Activated T-helper 2 cell treated with anti-CD3 and anti-CD28 coated beads, Interferon-gamma antibody, Interleukin-2, Interleukin-4, amounts not matched to agents 10 μg/mL and 5 μg/mL and 100 μg/mL, durations not matched to agents 14 hours and 24 hours and 36 hours (primary cell): ENCODE results near the gene LMO7. TPM values are rescaled to one million over a fixed set of nuclear protein-coding genes. Genes with fewer than 3 reads are reported as not detected.
"Not testable (repeated sequence)": the region's sequence is repeated elsewhere in the genome, so short reads cannot be mapped to it uniquely, and the experiment has no call there.

Experiments
- DNase-seq: peaks from one replicate; pipeline ENCODE4 v3.0.0; 2021; ENCODE audit warnings: low spot score
- H3K27ac Mint-ChIP-seq: one replicate; pipeline ENCODE4 v1.8.0; 2021; ENCODE audit warnings: mixed read lengths
- H3K27me3 Mint-ChIP-seq: one replicate; pipeline ENCODE4 v1.8.0; 2021; ENCODE audit warnings: low read depth, mixed read lengths
- H3K36me3 Mint-ChIP-seq: one replicate; pipeline ENCODE4 v1.8.0; 2021; ENCODE audit warnings: low read depth, mixed read lengths
- H3K4me1 Mint-ChIP-seq: one replicate; pipeline ENCODE4 v1.8.0; 2021; ENCODE audit warnings: low read depth, mixed read lengths
- H3K4me3 Mint-ChIP-seq: one replicate; pipeline ENCODE4 v1.8.0; 2021; ENCODE audit warnings: low read depth, mild to moderate bottlenecking, moderate library complexity, mixed read lengths
- H3K9me3 Mint-ChIP-seq: one replicate; pipeline ENCODE4 v1.8.0; 2021; ENCODE audit warnings: mixed read lengths
- intact Hi-C: fragments of 100-400 bp; cut with micrococcal nuclease; formaldehyde crosslinking; loops from one replicate; pipeline ENCODE4 v1.15.1; 2023
- total RNA-seq: library from RNA; stranded (reverse); gene quantifications from 2 replicates; pipeline ENCODE4 v1.2.3, GENCODE V29; 2022

Gene LMO7
- total RNA-seq, 1 donor from 2014 or later: 6.9 TPM

- no peaks in the 10 kb centered on the region for H3K27me3 Mint-ChIP-seq
- peak overlapping the region; percentile 6 for H3K27ac Mint-ChIP-seq
- H3K4me1 Mint-ChIP-seq: peaks cover 11% of the 10 kb centered on the region
- no peaks in the 10 kb centered on the region for H3K9me3 Mint-ChIP-seq
- H3K36me3 Mint-ChIP-seq: no peaks in the 10 kb centered on the region
- intact Hi-C loops: no loop called here
- H3K4me3 Mint-ChIP-seq: no peak overlapping the region
- no peak for DNase-seq
Measured at GRCh38 chr13:75705395-75705794, 69.3 kb downstream of the LMO7 start.

GRCh38 chr13:75705908-75706307 lies 69.8 kb downstream of the LMO7 start:
- H3K36me3 Mint-ChIP-seq: no peaks in the 10 kb centered on the region
- H3K4me1 Mint-ChIP-seq: peaks cover 11% of the 10 kb centered on the region
- H3K27me3 Mint-ChIP-seq: no peaks in the 10 kb centered on the region
- H3K27ac Mint-ChIP-seq: no peak overlapping the region
- H3K9me3 Mint-ChIP-seq: no peaks in the 10 kb centered on the region
- intact Hi-C loops: no loop called here
- no peak overlapping the region for H3K4me3 Mint-ChIP-seq
- no peak for DNase-seq

- H3K36me3 Mint-ChIP-seq: no peaks in the 10 kb centered on the region
- no peaks in the 10 kb centered on the region for H3K9me3 Mint-ChIP-seq
- H3K27ac Mint-ChIP-seq: no peak overlapping the region
- peaks cover 8% of the 10 kb centered on the region for H3K4me1 Mint-ChIP-seq
- DNase-seq: no peak
- no peak overlapping the region for H3K4me3 Mint-ChIP-seq
- H3K27me3 Mint-ChIP-seq: no peaks in the 10 kb centered on the region
- intact Hi-C loops: loop anchor here (2.0 kb wide), 1 partner anchor 87 kb away; no protein-coding TSS in a partner anchor
Measured at GRCh38 chr13:75713852-75714251, 77.7 kb downstream of the LMO7 start.

GRCh38 chr13:75715601-75716523 lies 79.7 kb downstream of the LMO7 start:
- H3K9me3 Mint-ChIP-seq: no peaks in the 10 kb centered on the region
- intact Hi-C loops: loop anchor here (1.0 to 2.0 kb wide), 2 partner anchors 45 to 85 kb away; no protein-coding TSS in a partner anchor
- DNase-seq: no peak
- no peak overlapping the region for H3K4me3 Mint-ChIP-seq
- H3K36me3 Mint-ChIP-seq: no peaks in the 10 kb centered on the region
- peaks cover 8% of the 10 kb centered on the region for H3K4me1 Mint-ChIP-seq
- H3K27ac Mint-ChIP-seq: no peak overlapping the region
- H3K27me3 Mint-ChIP-seq: no peaks in the 10 kb centered on the region

- H3K27ac Mint-ChIP-seq: no peak overlapping the region
- H3K9me3 Mint-ChIP-seq: no peaks in the 10 kb centered on the region
- no peak for DNase-seq
- no peaks in the 10 kb centered on the region for H3K27me3 Mint-ChIP-seq
- peaks cover 3% of the 10 kb centered on the region for H3K36me3 Mint-ChIP-seq
- H3K4me3 Mint-ChIP-seq: no peak overlapping the region
- intact Hi-C loops: no loop called here
- H3K4me1 Mint-ChIP-seq: peaks cover 8% of the 10 kb centered on the region
Measured at GRCh38 chr13:75717525-75717924, 81.4 kb downstream of the LMO7 start.

- Mint-ChIP-seq H3K9me3 (no peaks in the 10 kb centered on the region), H3K27ac (no peak overlapping the region), H3K4me3 (no peak overlapping the region), H3K4me1 (peaks cover 1% of the 10 kb centered on the region), H3K36me3 (peaks cover 3% of the 10 kb centered on the region), H3K27me3 (no peaks in the 10 kb centered on the region)
- DNase-seq: no peak
- intact Hi-C loops: no loop called here
Measured at GRCh38 chr13:75721307-75721706, 85.2 kb downstream of the LMO7 start.

- H3K27me3 Mint-ChIP-seq: no peaks in the 10 kb centered on the region
- H3K4me1 Mint-ChIP-seq: no peaks in the 10 kb centered on the region
- H3K4me3 Mint-ChIP-seq: no peak overlapping the region
- no peak for DNase-seq
- no peak overlapping the region for H3K27ac Mint-ChIP-seq
- intact Hi-C loops: no loop called here
- H3K36me3 Mint-ChIP-seq: peaks cover 3% of the 10 kb centered on the region
- no peaks in the 10 kb centered on the region for H3K9me3 Mint-ChIP-seq
Measured at GRCh38 chr13:75723901-75724300, 87.8 kb downstream of the LMO7 start.

GRCh38 chr13:75724752-75725517 lies 88.8 kb downstream of the LMO7 start:
- Mint-ChIP-seq H3K4me1 (no peaks in the 10 kb centered on the region), H3K27ac (no peak overlapping the region), H3K36me3 (peaks cover 3% of the 10 kb centered on the region), H3K27me3 (no peaks in the 10 kb centered on the region), H3K9me3 (no peaks in the 10 kb centered on the region), H3K4me3 (no peak overlapping the region)
- no peak for DNase-seq
- intact Hi-C loops: no loop called here

GRCh38 chr13:75725736-75726135 lies 89.6 kb downstream of the LMO7 start:
- Mint-ChIP-seq H3K27me3 (no peaks in the 10 kb centered on the region), H3K27ac (no peak overlapping the region), H3K4me1 (no peaks in the 10 kb centered on the region), H3K9me3 (no peaks in the 10 kb centered on the region), H3K36me3 (peaks cover 3% of the 10 kb centered on the region), H3K4me3 (no peak overlapping the region)
- intact Hi-C loops: no loop called here
- no peak for DNase-seq

- no peak for DNase-seq
- H3K9me3 Mint-ChIP-seq: no peaks in the 10 kb centered on the region
- peaks cover 3% of the 10 kb centered on the region for H3K36me3 Mint-ChIP-seq
- intact Hi-C loops: no loop called here
- H3K4me3 Mint-ChIP-seq: no peak overlapping the region
- no peaks in the 10 kb centered on the region for H3K4me1 Mint-ChIP-seq
- H3K27ac Mint-ChIP-seq: no peak overlapping the region
- no peaks in the 10 kb centered on the region for H3K27me3 Mint-ChIP-seq
Measured at GRCh38 chr13:75726306-75726705, 90.2 kb downstream of the LMO7 start.

GRCh38 chr13:75733113-75733512 lies 97.0 kb downstream of the LMO7 start:
- H3K27me3 Mint-ChIP-seq, H3K36me3 Mint-ChIP-seq, intact Hi-C loops, DNase-seq, H3K4me1 Mint-ChIP-seq, H3K9me3 Mint-ChIP-seq, H3K27ac Mint-ChIP-seq, H3K4me3 Mint-ChIP-seq: not testable (repeated sequence)

GRCh38 chr13:75736173-75736572 lies 100.0 kb downstream of the LMO7 start:
- DNase-seq: no peak
- H3K4me1 Mint-ChIP-seq: no peaks in the 10 kb centered on the region
- no peaks in the 10 kb centered on the region for H3K36me3 Mint-ChIP-seq
- intact Hi-C loops: no loop called here
- H3K27me3 Mint-ChIP-seq: no peaks in the 10 kb centered on the region
- peaks cover 5% of the 10 kb centered on the region for H3K9me3 Mint-ChIP-seq
- no peak overlapping the region for H3K27ac Mint-ChIP-seq
- no peak overlapping the region for H3K4me3 Mint-ChIP-seq

- no peaks in the 10 kb centered on the region for H3K4me1 Mint-ChIP-seq
- no peak overlapping the region for H3K4me3 Mint-ChIP-seq
- no peaks in the 10 kb centered on the region for H3K27me3 Mint-ChIP-seq
- no peak for DNase-seq
- intact Hi-C loops: no loop called here
- H3K27ac Mint-ChIP-seq: no peak overlapping the region
- peaks cover 17% of the 10 kb centered on the region for H3K9me3 Mint-ChIP-seq
- no peaks in the 10 kb centered on the region for H3K36me3 Mint-ChIP-seq
Measured at GRCh38 chr13:75738841-75739240, 102.7 kb downstream of the LMO7 start.
